ENCODE data around the gene ORAI2.
"Not testable (repeated sequence)": the region's sequence is repeated elsewhere in the genome, so short reads cannot be mapped to it uniquely, and the experiment has no call there.

GRCh38 chr7:102479209-102479584 lies 45.8 kb downstream of the ORAI2 start:
- not testable (repeated sequence) for TF ChIP-seq CTCF (IDR thresholded peaks at IDR 0.05 in 8 of 11, conservative IDR thresholded peaks at IDR 0.05 in 3 of 11); POLR2AphosphoS5 (IDR thresholded peaks at IDR 0.05); POLR2A (IDR thresholded peaks at IDR 0.05)
